ENCODE results near the gene UNK. TPM values are rescaled to one million over a fixed set of nuclear protein-coding genes. Genes with fewer than 3 reads are reported as not detected.
A peak's percentile ranks its signal among the peaks of the same experiment; 100 is the strongest.

UNK gene
- total and polyA plus RNA-seq, 2 of the 13 experiments (the other 11 are each of a cell fraction or from before 2014, with no cell fraction given), result 31.6 to 33.0 TPM

DNA sequence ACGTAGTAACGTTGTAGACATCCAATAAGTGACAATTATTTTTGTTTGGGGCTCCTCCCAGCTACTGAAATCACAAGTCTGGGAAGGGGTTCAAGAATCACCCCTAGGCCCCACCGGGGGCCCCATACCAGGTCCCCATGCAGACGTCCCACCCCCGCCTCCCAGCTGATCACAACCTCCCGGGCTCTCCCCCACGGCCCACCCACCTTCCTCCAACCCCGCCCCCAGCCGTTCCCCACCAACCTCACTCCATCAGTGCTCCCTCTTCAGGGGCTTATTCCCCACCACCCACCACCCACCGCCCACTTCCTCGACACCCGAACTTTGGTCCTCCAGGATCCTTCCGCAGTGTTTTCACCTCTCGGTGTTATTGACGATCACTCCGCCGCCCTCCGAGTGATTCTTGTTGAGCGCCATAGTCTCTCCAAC, 70.3 kb downstream of the UNK start (continued):
- TF ChIP-seq GLMP (CRISPR knock-in tag; IDR thresholded peaks at IDR 0.05; ENCODE audit: borderline replicate concordance) (no peak), NFIC (IDR thresholded peaks at IDR 0.05; ENCODE audit: low read length) (no peak), PHF8 (CRISPR knock-in tag; IDR thresholded peaks at IDR 0.05) (peak; percentile 48; the same call in 1 of the 2 replicates), FLYWCH1 (CRISPR knock-in tag; IDR thresholded peaks at IDR 0.05) (no peak), THYN1 (CRISPR knock-in tag; IDR thresholded peaks at IDR 0.05; ENCODE audit: borderline replicate concordance, low read depth) (no peak), MIER3 (CRISPR knock-in tag; IDR thresholded peaks at IDR 0.05; ENCODE audit: borderline replicate concordance) (no peak), ZNF598 (CRISPR knock-in tag; IDR thresholded peaks at IDR 0.05; ENCODE audit: borderline replicate concordance) (no peak), TERF1 (CRISPR knock-in tag; IDR thresholded peaks at IDR 0.05) (no peak), ZNF790 (CRISPR knock-in tag; IDR thresholded peaks at IDR 0.05; ENCODE audit: borderline replicate concordance) (no peak), ZNF564 (CRISPR knock-in tag; IDR thresholded peaks at IDR 0.05) (no peak), POLR2AphosphoS2 (IDR thresholded peaks at IDR 0.05; ENCODE audit: low read depth, low read length) (no peak), AKAP8 (CRISPR knock-in tag; IDR thresholded peaks at IDR 0.05) (no peak), NFIB (CRISPR knock-in tag; IDR thresholded peaks at IDR 0.05; ENCODE audit: borderline replicate concordance) (no peak), SIN3A (IDR thresholded peaks at IDR 0.05; ENCODE audit: borderline replicate concordance, low read depth, low read length) (peak; percentile 26; the same call in 1 of the 2 replicates), ERF (CRISPR knock-in tag; IDR thresholded peaks at IDR 0.05) (no peak), PTBP1 (IDR thresholded peaks at IDR 0.05; ENCODE audit: low read depth, low read length, poor library complexity, severe bottlenecking) (no peak), TRIM24 (CRISPR knock-in tag; IDR thresholded peaks at IDR 0.05) (no peak), ZNF720 (CRISPR knock-in tag; IDR thresholded peaks at IDR 0.05) (no peak), PCBP2 (optimal IDR thresholded peaks at IDR 0.05; ENCODE audit: low read depth, low read length, poor library complexity, severe bottlenecking) (no peak), ZNF543 (CRISPR knock-in tag; IDR thresholded peaks at IDR 0.05) (no peak), ZNF12 (CRISPR knock-in tag; IDR thresholded peaks at IDR 0.05) (no peak), ZNF530 (CRISPR knock-in tag; IDR thresholded peaks at IDR 0.05; ENCODE audit: low read depth) (no peak), ZNF264 (CRISPR knock-in tag; IDR thresholded peaks at IDR 0.05) (no peak), ZNF616 (CRISPR knock-in tag; IDR thresholded peaks at IDR 0.05; ENCODE audit: low read depth) (no peak)
- TF ChIP-seq, protein P1, sequence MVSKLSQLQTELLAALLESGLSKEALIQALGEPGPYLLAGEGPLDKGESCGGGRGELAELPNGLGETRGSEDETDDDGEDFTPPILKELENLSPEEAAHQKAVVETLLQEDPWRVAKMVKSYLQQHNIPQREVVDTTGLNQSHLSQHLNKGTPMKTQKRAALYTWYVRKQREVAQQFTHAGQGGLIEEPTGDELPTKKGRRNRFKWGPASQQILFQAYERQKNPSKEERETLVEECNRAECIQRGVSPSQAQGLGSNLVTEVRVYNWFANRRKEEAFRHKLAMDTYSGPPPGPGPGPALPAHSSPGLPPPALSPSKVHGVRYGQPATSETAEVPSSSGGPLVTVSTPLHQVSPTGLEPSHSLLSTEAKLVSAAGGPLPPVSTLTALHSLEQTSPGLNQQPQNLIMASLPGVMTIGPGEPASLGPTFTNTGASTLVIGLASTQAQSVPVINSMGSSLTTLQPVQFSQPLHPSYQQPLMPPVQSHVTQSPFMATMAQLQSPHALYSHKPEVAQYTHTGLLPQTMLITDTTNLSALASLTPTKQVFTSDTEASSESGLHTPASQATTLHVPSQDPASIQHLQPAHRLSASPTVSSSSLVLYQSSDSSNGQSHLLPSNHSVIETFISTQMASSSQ (IDR thresholded peaks at IDR 0.05; ENCODE audit: low read depth), result no peak
- TF ChIP-seq, protein P1 (CRISPR knock-in tag; IDR thresholded peaks at IDR 0.05; ENCODE audit: borderline replicate concordance), result no peak

All from HepG2 (cell line).